Measurements from ENCODE around the gene ZNRF2. TPM values are rescaled to one million over a fixed set of nuclear protein-coding genes. Genes with fewer than 3 reads are reported as not detected.

Gene ZNRF2
- total and polyA plus RNA-seq, 2 donors (not counting 3 experiments of a cell fraction or from before 2014, with no cell fraction given) = 1.4 to 5.9 TPM

GRCh38 chr7:30335763-30336487 lies 51.5 kb downstream of the ZNRF2 start:
- no peaks in the 10 kb centered on the region for H3K4me1 ChIP-seq (ENCODE audit: control insufficient read depth, extremely low read depth, insufficient read depth, low read length)
- H3K79me2 ChIP-seq (ENCODE audit: control insufficient read depth, insufficient read depth, low read length) = no peaks in the 10 kb centered on the region
- no peak overlapping the region for H3K4me3 ChIP-seq (replicated peaks in 1 of 3; ENCODE audit: insufficient read depth in 1 of 3, low read depth in 1 of 3, low read length in 3 of 3)
- H3K4me2 ChIP-seq (ENCODE audit: insufficient read depth, low read length) = no peak overlapping the region
- H4K20me1 ChIP-seq (replicated peaks; ENCODE audit: control insufficient read depth, extremely low read depth, insufficient read depth, low read length) = no peaks in the 10 kb centered on the region
- FAIRE-seq (no peak), DNase-seq (ENCODE audit: low read depth, low spot score) (no peak)
- no peaks in the 10 kb centered on the region for H3K36me3 ChIP-seq (ENCODE audit: control insufficient read depth in 2 of 2, extremely low read depth in 1 of 2, insufficient read depth in 2 of 2, low read length in 2 of 2)
- intact Hi-C loops (cut with micrococcal nuclease) (no loop called here), dilution Hi-C loops (cut with MboI; ENCODE audit: extremely low pct_ligation_motif_present, low sequenced_read_pairs) (no loop called here)
- H3K9me3 ChIP-seq (replicated peaks; ENCODE audit: control insufficient read depth, insufficient read depth, low read length) = no peaks in the 10 kb centered on the region
- no peaks in the 10 kb centered on the region for H3K27me3 ChIP-seq (ENCODE audit: control insufficient read depth in 2 of 2, insufficient read depth in 2 of 2, low read length in 2 of 2)
- ChIA-PET CTCF (interaction anchor here (1.0 to 1.1 kb wide), 2 partner anchors 12 to 14 kb away, joined by 3 read pairs; no protein-coding TSS in a partner anchor), POLR2A (no interaction called here)
- no peak overlapping the region for H3K27ac ChIP-seq (ENCODE audit: insufficient read depth, low read depth, low read length)
- TF ChIP-seq POLR2A (IDR thresholded peaks at IDR 0.05; ENCODE audit: low read depth, low read length) (no peak), EZH2 (IDR thresholded peaks at IDR 0.05; ENCODE audit: borderline replicate concordance, low read depth, low read length, severe bottlenecking) (no peak), MYC (IDR thresholded peaks at IDR 0.05; ENCODE audit: low read depth, low read length) (no peak), GATA2 (IDR thresholded peaks at IDR 0.05; ENCODE audit: insufficient read depth, insufficient read length, low read depth, low read length) (no peak), FOS (IDR thresholded peaks at IDR 0.05; ENCODE audit: borderline replicate concordance, insufficient read depth, low read length) (no peak), JUN (IDR thresholded peaks at IDR 0.05; ENCODE audit: borderline replicate concordance, insufficient read depth, insufficient read length, low read depth) (no peak), POLR2AphosphoS5 (IDR thresholded peaks at IDR 0.05; ENCODE audit: insufficient read depth, low read depth, low read length) (no peak), MAX (IDR thresholded peaks at IDR 0.05; ENCODE audit: insufficient read depth, insufficient read length) (no peak), CTCF (IDR thresholded peaks at IDR 0.05; ENCODE audit: extremely low read depth in 1 of 2, insufficient read depth in 1 of 2, low read depth in 1 of 2, low read length in 2 of 2) (no peak)
- BruUV-seq (replicated peaks) = no TSS peak
- no peaks in the 10 kb centered on the region for H3K9me1 ChIP-seq (replicated peaks; ENCODE audit: control insufficient read depth, extremely low read depth, insufficient read depth, low read length)
- H3K9ac ChIP-seq (replicated peaks; ENCODE audit: extremely low read depth, insufficient read depth, low read length) = no peak overlapping the region
- no peak overlapping the region for H2AFZ ChIP-seq (ENCODE audit: low read depth, low read length)

Measured in endothelial cell of umbilical vein (primary cell).